GM19455 (cell line): Measurements from ENCODE around the gene FER1L5.

ENCODE experiments used
- ATAC-seq: cut with Tn5 transposase; IDR thresholded peaks from one replicate; pipeline ENCODE4 v1.9.1; 2021; ENCODE audit not compliant: unreplicated experiment

FER1L5 gene

GRCh38 chr2:96679848-96680247, 37.3 kb downstream of the FER1L5 start:
- ATAC-seq = no peak

GRCh38 chr2:96680561-96681141, 38.1 kb downstream of the FER1L5 start:
- ATAC-seq = no peak

DNA sequence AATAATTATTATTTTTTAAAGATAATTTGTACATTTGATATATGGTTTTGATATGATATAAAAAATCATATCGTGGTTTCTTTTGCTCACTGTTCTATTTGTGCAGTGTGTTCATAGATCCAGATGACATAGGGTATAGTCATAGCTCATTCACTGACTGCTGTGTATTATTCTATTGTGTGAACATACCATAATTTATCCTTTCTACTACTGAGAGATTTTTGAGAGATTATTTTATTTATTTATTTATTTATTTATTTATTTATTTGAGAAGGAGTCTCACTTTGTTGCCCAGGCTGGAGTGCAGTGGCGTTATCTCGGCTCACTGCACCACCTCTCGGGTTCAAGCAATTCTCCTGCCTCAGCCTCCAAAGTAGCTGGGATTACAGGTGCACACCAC, 39.0 kb downstream of the FER1L5 start:
- ATAC-seq = no peak

DNA sequence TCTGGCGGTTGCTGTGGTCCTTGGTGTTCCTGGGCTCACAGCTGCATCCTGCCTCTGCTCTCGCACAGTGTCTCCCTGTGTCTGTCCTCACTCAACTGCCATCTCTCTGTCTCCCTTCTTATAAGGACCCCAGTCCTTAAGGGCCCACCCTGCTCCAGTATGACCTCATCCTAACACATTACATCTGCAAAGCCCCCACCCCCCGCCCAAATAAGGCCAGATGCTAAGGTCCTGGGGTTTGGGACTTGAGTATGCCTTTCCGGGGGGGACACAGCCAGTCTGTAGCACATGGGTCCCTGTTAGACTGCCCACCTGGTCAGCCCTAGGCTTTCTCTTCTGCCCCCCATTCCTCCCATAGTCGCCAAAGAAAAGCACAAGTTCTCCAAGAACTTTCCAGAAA, 40.7 kb downstream of the FER1L5 start:
- ATAC-seq = no peak

- no peak for ATAC-seq
Measured at GRCh38 chr2:96683972-96684820, 41.6 kb downstream of the FER1L5 start.

DNA sequence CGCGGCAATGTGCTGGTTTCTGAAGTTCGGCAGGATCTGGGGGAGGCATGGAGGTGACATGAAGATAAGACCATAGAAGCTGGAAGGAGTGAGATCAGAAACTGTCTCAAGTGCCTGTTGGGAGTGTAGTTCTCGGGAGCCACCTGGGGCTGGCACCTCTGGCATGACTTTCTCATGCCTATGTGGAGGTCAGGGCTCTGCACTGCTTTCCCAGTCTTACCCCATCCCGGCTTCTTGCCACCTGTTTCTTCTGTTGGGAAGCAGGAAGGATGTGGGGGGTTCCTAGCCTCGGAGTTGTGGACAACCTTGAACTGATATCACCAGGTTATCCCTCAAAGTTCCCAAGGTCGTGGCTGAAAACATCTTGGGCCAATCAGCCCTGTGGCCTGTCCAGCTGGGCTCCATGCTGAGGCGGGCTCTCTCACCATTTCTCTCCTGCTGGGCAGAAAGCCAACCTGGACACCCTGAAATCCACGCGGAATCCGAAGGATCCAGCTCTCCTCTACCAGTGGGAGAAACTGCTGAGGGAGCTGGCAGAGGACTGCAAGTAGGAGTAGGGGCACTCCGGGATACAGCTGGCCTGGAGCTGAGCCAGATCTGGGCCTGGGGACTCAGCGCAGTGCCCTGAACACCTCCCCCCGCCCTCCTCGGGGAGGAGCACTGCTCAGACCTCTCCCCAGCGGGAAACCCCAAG, 42.5 kb downstream of the FER1L5 start:
- ATAC-seq = no peak

GRCh38 chr2:96685577-96686459, 43.3 kb downstream of the FER1L5 start:
- no peak for ATAC-seq

- no peak for ATAC-seq
Measured at GRCh38 chr2:96687266-96687665, 44.7 kb downstream of the FER1L5 start.

DNA sequence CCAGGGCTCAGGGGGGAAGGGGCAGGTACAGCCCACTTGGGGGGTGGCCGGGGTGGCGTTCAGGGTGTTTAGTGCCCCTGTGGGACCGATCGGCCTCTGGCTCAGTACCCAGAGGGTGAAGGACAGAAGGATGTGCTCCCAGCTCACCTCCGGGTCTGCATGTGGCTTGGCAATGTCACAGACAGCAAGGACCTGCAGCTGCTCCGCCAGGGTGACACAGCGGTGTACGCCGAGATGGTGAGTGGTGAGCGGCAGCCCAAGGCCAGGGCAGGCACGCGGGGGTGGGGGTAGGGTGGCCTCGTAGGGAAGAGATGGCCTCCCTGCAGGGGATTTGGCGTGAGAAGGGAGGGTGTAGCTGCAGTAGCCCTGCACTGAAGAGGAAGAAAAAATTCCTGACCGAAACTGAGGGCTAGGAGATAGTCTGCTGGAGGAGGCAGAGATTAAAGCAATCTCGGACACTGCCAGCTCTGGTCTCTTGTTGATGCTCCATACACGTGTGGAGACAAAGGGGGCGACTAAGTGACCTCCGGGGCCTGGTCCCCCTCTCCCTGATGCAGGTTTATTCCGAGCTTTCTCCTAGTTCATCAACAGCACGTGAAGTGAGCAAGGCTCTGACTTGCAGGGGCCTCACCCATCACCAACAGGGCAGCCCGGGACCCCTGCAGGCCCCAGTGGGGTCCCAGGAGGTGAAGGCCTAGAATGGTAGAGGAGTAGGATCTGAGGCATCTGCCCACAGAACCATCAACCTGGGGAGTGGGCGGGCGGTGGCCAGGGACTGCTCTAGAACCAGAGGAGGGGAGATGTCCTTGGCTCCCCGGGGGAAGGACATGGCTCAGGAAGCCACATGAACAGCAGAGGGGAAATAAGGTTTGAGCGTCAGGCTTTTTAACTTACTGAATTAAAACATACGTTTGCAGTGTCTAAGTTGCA, 45.4 kb downstream of the FER1L5 start:
- ATAC-seq = no peak

DNA sequence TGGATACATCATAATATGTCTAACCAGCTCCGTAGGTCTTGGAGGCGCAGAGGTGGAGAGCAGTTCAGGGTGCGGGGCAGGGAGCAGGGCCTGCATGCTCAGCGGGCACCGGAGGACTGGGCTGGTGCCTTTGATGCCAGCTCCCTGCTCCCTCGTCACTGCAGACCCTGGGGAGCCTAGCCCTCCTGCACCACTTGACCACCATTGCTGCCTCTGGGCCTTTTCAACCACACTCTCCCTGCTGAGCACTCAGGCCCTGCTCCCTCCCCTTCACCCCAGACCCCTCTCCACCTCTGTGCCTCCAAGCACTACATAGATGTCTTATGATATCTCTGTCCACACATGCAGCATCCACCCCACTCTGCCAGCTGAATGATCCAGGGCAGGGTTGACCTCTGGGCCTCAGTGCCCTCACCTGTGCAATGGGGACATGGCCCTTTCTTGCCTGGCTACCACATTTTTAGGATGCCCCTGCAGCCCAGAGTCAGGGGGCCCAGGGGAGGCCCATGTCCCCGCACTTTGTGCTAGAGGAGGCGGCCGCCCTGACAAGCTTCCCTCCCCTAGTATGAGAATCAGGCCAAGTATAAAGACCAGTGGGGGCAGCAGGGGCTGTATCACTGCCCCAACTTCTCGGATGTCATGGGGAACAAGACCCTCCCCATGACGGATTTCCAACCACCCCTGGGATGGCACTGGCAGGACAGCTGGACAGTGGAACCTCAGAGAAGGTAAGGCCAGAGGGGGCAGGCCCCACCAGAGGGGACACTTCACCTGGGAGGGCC, 46.3 kb downstream of the FER1L5 start:
- ATAC-seq = no peak

GRCh38 chr2:96689431-96689991, 46.9 kb downstream of the FER1L5 start:
- ATAC-seq = no peak

DNA sequence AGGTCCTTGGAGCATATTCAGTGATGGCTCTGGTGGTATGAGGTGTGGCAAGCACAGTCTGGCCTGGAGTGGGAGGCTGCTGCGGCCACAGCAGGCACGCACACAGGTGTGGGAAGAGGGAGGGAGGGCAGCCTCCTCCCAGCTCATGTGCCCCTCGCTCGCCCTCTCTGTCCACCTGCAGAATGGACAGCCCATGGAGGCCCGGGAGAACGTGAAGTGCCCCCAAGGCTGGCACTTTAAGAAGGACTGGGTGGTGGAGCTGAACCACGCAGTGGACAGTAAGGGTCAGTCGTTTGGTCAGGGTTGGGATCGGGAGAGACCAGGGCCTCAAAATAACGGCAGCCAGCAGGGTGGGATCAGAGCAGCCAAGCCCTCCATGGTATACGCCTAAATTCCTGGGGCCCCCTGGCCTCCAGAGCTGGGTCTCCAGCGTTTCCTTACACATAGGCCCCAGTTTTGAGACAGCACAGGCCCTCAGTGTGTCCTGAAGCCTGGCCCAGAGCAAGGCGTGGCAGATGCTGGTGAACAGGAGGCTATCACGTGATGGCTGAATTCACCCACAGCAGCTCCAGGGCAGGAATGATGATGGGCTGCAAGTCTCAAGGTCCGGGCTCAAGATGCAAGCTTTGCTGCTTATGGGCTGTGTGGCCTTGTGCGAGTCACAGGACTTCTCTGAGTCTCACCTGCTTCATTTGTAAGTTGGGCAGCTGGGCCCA, 47.9 kb downstream of the FER1L5 start:
- no peak for ATAC-seq

DNA sequence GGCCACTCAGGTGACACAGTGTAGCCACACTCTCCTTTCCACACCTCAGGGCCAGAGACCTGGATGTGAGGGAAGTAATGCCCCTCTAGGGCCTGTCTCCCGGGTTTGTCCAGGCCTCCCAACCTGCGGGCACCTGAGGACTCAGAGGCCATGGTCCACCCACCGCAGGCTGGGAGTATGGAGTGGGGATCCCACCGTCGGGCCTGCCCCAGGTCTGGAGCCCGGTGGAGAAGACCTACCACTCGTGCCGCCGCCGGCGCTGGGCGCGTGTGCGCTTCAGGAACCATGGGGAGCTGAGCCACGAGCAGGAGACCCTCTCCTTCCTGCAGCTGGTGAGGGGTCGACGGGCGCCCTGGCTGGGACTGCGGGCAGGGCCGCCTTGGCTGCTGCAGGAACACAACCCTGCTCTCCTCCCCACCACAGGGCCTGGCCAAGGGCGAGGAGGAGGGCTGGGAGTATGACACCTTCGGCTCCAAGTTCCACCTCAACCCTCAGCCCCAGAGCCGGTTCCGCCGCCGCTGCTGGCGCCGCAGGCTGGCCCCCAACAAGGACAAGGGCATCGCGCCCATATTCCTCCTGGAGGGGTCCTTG, 48.6 kb downstream of the FER1L5 start:
- no peak for ATAC-seq

DNA sequence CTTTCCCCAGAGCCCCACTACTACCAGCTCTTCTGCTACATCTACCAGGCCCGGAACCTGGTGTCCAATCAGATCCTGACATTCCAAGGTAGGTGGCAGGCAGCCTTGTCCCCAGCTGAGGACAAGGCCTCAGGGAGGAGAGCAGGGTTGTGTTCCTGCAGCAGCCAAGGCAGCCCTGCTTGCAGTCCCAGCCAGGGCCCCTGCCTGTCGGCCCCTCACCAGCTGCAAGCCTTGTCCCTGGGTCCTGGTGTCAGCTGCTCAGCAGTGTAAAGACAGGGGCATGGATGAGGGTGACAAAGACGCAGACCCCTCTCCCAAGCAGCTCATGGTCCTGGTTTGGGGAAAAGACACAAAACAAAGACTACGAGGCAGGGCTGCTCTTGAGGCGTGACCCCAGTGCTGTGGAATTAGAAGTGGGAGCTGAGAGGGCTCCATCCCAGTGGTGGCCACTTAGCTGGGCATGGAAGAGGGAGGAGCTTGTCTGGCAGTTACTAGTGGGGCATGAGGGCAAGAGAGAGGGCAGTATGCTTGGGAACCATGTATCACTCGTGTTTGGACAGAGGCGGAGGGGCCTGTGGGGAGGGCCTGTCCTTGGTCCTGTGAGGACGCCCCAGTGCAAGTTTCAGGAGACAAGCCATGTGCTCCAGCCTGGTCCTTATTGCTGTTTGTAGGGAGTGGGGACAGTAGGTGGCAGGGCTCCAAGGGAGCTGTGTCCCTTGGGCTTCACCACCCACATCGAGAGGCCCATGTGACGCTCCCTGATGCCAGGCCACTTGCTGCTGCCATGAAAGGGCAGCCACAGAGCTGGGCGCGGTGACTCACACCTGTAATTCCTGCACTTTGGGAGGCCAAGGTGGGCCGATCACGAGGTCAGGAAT, 49.8 kb downstream of the FER1L5 start:
- no peak for ATAC-seq

DNA sequence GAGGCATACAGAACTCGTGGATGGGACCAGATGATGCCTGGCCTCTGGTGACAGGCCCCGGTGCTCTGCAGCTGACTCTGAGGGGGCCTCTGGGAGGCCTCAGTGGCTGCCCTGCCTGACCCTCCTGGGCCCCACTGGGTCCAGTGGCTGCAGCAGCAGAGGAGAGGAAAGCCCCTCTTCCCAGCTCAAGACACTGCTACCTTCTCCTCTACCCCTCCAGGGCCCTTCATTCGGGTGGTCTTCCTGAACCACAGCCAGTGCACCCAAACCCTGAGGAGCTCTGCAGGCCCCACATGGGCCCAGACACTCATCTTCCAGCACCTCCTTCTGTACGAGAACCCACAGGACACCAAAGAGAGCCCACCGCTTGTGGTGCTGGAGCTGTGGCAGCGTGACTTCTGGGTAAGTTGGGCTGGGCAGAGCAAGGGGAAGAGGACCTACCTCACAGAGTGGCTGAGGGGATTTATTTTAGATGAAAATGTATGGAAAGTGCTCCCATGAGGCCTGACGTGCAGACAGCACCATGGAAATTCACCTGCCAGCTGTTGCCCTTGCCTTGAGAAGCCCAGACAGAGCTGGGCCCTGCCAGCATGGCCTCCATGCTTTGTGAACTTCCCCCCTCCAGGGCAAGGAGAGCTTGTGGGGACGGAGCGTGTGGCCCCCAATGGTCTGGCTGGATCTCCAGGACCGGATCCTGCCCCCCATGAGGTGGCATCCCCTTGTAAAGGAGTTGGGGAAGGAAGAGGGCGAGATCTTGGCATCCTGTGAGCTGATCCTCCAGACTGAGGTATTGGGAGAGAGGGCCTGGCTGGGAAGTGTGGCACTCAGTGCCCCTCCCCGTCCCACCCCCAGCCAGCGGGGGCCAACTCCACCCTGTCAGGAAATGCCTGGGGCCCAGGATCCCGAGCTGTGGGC, 51.0 kb downstream of the FER1L5 start:
- ATAC-seq = no peak

DNA sequence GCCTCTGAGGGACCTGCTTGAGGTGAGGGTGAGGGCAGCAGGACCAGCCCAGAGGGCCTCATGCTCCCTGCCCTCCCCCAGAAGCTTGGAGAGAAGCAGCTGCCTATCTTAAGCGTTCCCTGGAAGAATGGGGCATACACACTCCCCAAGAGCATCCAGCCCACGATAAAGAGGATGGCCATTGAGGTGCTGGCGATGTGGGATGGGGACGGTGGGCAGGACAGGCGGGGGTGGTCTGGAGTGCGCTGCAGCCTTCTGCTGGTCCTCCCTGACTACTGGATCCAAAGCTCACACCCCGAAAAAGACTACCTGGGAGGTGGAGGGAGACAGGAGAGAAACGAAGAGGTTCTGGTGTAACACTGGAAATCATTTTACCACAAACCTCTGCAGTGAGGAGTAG, 51.7 kb downstream of the FER1L5 start:
- ATAC-seq = no peak
